Testis (tissue), 2 donors: ENCODE measurements around the gene KCTD13.

ENCODE experiments used
- CTCF ChIP-seq, 3 experiments: fragments of 450-650 bp in 2 of 3; fragments of 200-600 bp in 1 of 3; sonication (generic) in 1 of 3; IDR thresholded peaks; one replicate each; pipeline ENCODE4 v1.5.1; 2016 to 2019; ENCODE audit warnings: antibody characterized with exemption in 3 of 3, mild to moderate bottlenecking in 2 of 3, moderate library complexity in 1 of 3
- POLR2A ChIP-seq: fragments of 450-650 bp; IDR thresholded peaks from one replicate; pipeline ENCODE4 v1.6.1; 2017; ENCODE audit warnings: antibody characterized with exemption, mild to moderate bottlenecking, moderate library complexity

DNA sequence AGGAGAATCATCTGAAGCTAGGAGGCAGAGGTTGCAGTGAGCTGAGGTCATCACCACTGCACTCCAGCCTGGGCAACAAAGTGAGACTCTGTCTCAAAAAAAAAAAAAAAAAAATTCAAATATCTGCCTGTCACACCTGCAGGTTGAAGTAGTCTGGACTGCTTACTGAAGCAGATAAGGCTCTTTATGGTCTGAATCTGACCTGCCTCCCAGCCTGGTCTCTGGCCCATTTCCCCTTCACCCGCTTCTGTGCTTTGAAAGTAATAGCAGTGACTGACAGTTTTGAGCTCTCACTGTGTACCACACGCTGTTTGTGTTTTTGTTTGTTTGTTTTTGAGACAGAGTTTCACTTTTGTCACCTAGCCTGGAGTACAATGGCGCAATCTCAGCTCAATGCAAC is 32.5 kb downstream of the KCTD13 start:
- TF ChIP-seq CTCF (IDR thresholded peaks at IDR 0.05) = no peak
- no peak for TF ChIP-seq POLR2A
